ENCODE results near the gene TNK2. TPM values are rescaled to one million over a fixed set of nuclear protein-coding genes. Genes with fewer than 3 reads are reported as not detected.

TNK2 gene

GRCh38 chr3:195813916-195814640, 94.3 kb downstream of the TNK2 start:
- no peak overlapping the region for H2AFZ ChIP-seq (ENCODE audit: low read depth, low read length)
- H3K23ac ChIP-seq (ENCODE audit: low read length in 2 of 2): no peak overlapping the region
- no peak overlapping the region for H3K9ac ChIP-seq (ENCODE audit: low read length)
- no peak overlapping the region for H3K14ac ChIP-seq (ENCODE audit: low read length in 2 of 2)
- DNase-seq: no peak
- H3K27ac ChIP-seq (ENCODE audit: low read length, poor library complexity, severe bottlenecking): no peak overlapping the region
- H2BK12ac ChIP-seq (ENCODE audit: low read length in 2 of 2): no peak overlapping the region
- H2BK5ac ChIP-seq (ENCODE audit: low read depth, low read length, poor library complexity, severe bottlenecking): no peak overlapping the region
- no peak overlapping the region for H3K18ac ChIP-seq (ENCODE audit: low read depth in 1 of 2, low read length in 2 of 2)
- peaks cover 14 to 65% of the 10 kb centered on the region in 2 experiments for H3K27me3 ChIP-seq (ENCODE audit: control insufficient read depth in 1 of 2, insufficient read depth in 1 of 2, low read length in 2 of 2)
- no peak overlapping the region for H2BK15ac ChIP-seq (ENCODE audit: low read depth, poor library complexity, severe bottlenecking)
- no peaks in the 10 kb centered on the region for H3K79me1 ChIP-seq (replicated peaks; ENCODE audit: low read length, poor library complexity, severe bottlenecking)
- no peak overlapping the region for H3K4me2 ChIP-seq (ENCODE audit: low read length, poor library complexity, severe bottlenecking)
- H3K36me3 ChIP-seq (ENCODE audit: control insufficient read depth in 1 of 2, insufficient read depth in 2 of 2, low read depth in 1 of 2, low read length in 2 of 2): no peaks in the 10 kb centered on the region
- no peak overlapping the region for H4K8ac ChIP-seq (ENCODE audit: low read length)
- H3K4ac ChIP-seq (ENCODE audit: low read depth in 1 of 2, low read length in 2 of 2): no peak overlapping the region
- no peaks in the 10 kb centered on the region for H3K9me3 ChIP-seq (ENCODE audit: control insufficient read depth, low read length)
- H2BK120ac ChIP-seq (ENCODE audit: low read depth, low read length): no peak overlapping the region
- no peak overlapping the region for H3K4me3 ChIP-seq (ENCODE audit: insufficient read depth in 1 of 2, low read depth in 1 of 2, low read length in 2 of 2)
- 88% methylated on average over 23 of the region's 24 CpGs for WGBS
- no peak overlapping the region for H4K91ac ChIP-seq (ENCODE audit: low read length)
- peaks cover 11% of the 10 kb centered on the region for H3K4me1 ChIP-seq (ENCODE audit: control insufficient read depth, insufficient read depth, low read depth, low read length)
- H2AK5ac ChIP-seq (ENCODE audit: low read length, severe bottlenecking): no peak overlapping the region

Small RNA genes lying within 50 kb of the gene (small RNA-seq; reads per million reads assigned to genes)
- gene MIR6829 (ENCODE audit: low read depth) (not detected), gene RNU2-11P (ENCODE audit: low read depth) (not detected)
